Neural progenitor cell (in vitro differentiated cells): ENCODE data around the gene C16orf54. TPM values are rescaled to one million over a fixed set of nuclear protein-coding genes. Genes with fewer than 3 reads are reported as not detected.
A peak's percentile ranks its signal among the peaks of the same experiment; 100 is the strongest.
"Not testable (repeated sequence)": the region's sequence is repeated elsewhere in the genome, so short reads cannot be mapped to it uniquely, and the experiment has no call there.

ENCODE experiments used
- DNase-seq: peaks from one replicate; pipeline ENCODE4 v3.0.0-alpha.2; 2016; ENCODE audit warnings: low spot score
- H2AFZ ChIP-seq: fragments of 200-600 bp; sonication (generic); replicated peaks from 2 replicates; pipeline ENCODE4 v1.6.1; 2016; ENCODE audit warnings: antibody characterized with exemption
- H3F3A ChIP-seq: fragments of 200-600 bp; sonication (generic); 2 replicates; pipeline ENCODE4 v1.6.1; 2016; ENCODE audit warnings: antibody characterized with exemption, low read depth
- H3K27ac ChIP-seq: fragments of 200-600 bp; sonication (generic); 2 replicates; pipeline ENCODE4 v1.5.1; 2016; ENCODE audit warnings: mild to moderate bottlenecking
- H3K27me3 ChIP-seq: fragments of 200-600 bp; sonication (generic); 2 replicates; pipeline ENCODE4 v1.6.1; 2016; ENCODE audit warnings: mild to moderate bottlenecking, moderate library complexity
- H3K36me3 ChIP-seq: fragments of 200-600 bp; sonication (generic); 2 replicates; pipeline ENCODE4 v1.5.1; 2016
- H3K4me1 ChIP-seq: fragments of 200-600 bp; sonication (generic); 2 replicates; pipeline ENCODE4 v1.6.1; 2016; ENCODE audit warnings: mixed run types
- H3K4me2 ChIP-seq: fragments of 200-600 bp; sonication (generic); 2 replicates; pipeline ENCODE4 v1.6.1; 2016
- H3K4me3 ChIP-seq: fragments of 200-600 bp; sonication (generic); 2 replicates; pipeline ENCODE4 v1.5.1; 2016
- H3K79me2 ChIP-seq: fragments of 200-600 bp; sonication (generic); 2 replicates; pipeline ENCODE4 v1.6.1; 2016; ENCODE audit warnings: low read depth
- H3K9ac ChIP-seq: fragments of 200-600 bp; sonication (generic); 2 replicates; pipeline ENCODE4 v1.6.1; 2016
- H3K9me3 ChIP-seq: fragments of 200-600 bp; sonication (generic); 2 replicates; pipeline ENCODE4 v1.5.1; 2016; ENCODE audit warnings: low read depth
- H4K20me1 ChIP-seq: fragments of 200-600 bp; sonication (generic); 2 replicates; pipeline ENCODE4 v1.6.1; 2016; ENCODE audit warnings: low read depth
- H3K27ac Mint-ChIP-seq: 3 replicates; pipeline ENCODE4 v1.8.0; 2021; ENCODE audit warnings: mixed read lengths
- H3K27me3 Mint-ChIP-seq: 2 replicates; pipeline ENCODE4 v1.8.0; 2022; ENCODE audit warnings: low read depth, mild to moderate bottlenecking, inconsistent platforms, moderate library complexity, mixed read lengths; ENCODE audit not compliant: insufficient read depth
- H3K36me3 Mint-ChIP-seq: 3 replicates; pipeline ENCODE4 v1.8.0; 2021; ENCODE audit warnings: mixed read lengths
- H3K4me1 Mint-ChIP-seq: 3 replicates; pipeline ENCODE4 v1.8.0; 2021; ENCODE audit warnings: mixed read lengths
- H3K4me3 Mint-ChIP-seq: 3 replicates; pipeline ENCODE4 v1.8.0; 2021; ENCODE audit warnings: mild to moderate bottlenecking, moderate library complexity, mixed read lengths
- H3K9me3 Mint-ChIP-seq: 3 replicates; pipeline ENCODE4 v1.8.0; 2020; ENCODE audit warnings: mixed read lengths
- EZH2 ChIP-seq: fragments of 200-600 bp; sonication (generic); IDR thresholded peaks from 2 replicates; pipeline ENCODE4 v1.6.1; 2017; ENCODE audit warnings: antibody characterized with exemption, mild to moderate bottlenecking, moderate library complexity
- EZH2phosphoT487 ChIP-seq: fragments of 200-600 bp; sonication (generic); IDR thresholded peaks from 2 replicates; pipeline ENCODE4 v1.6.1; 2017; ENCODE audit warnings: antibody characterized with exemption
- total RNA-seq: library from RNA; depleted of rRNA; stranded (reverse); fragments of >200 nt; gene quantifications from 2 replicates; pipeline ENCODE4 v1.2.3, GENCODE V29; 2015; ENCODE audit warnings: low replicate concordance
- TF ChIP-seq, protein P1 (sequence below): fragments of 200-600 bp; sonication (generic); IDR thresholded peaks from 2 replicates; pipeline ENCODE4 v1.5.1; 2017; ENCODE audit warnings: antibody characterized with exemption, mild to moderate bottlenecking

Gene C16orf54
- total RNA-seq, 1 donor from 2014 or later, result not detected

DNA sequence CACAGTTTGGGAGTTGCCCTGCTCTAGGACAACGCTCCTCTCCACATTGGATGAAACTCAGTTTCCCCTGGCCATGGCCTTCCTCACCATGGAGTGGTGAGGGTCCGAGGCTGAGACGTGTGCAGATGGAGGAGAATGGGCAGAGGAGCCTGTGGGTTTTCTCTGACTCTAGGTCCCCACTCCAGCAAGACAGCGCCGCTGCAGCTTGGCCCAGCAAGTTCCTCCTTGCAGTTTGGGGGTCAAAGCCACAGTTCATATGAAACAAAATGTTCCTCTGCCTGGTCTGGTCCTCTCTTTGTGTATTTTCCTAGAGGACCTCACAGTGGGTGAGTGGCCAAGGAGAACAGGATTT lies 2.3 kb downstream of the C16orf54 start:
- Histone ChIP-seq H3K4me3 (no peak overlapping the region), H3K27ac (no peak overlapping the region), H3K4me1 (no peaks in the 10 kb centered on the region), H4K20me1 (no peaks in the 10 kb centered on the region), H3K79me2 (no peaks in the 10 kb centered on the region), H3K27me3 (no peaks in the 10 kb centered on the region), H2AFZ (no peak overlapping the region), H3F3A (no peaks in the 10 kb centered on the region), H3K9me3 (no peaks in the 10 kb centered on the region), H3K9ac (no peak overlapping the region), H3K4me2 (no peak overlapping the region), H3K36me3 (no peaks in the 10 kb centered on the region)
- H3K27me3 Mint-ChIP-seq, result peaks cover 17% of the 10 kb centered on the region
- no peaks in the 10 kb centered on the region for H3K36me3 Mint-ChIP-seq
- no peak for DNase-seq
- no peaks in the 10 kb centered on the region for H3K9me3 Mint-ChIP-seq
- H3K27ac Mint-ChIP-seq, result no peak overlapping the region
- H3K4me1 Mint-ChIP-seq, result peaks cover 3% of the 10 kb centered on the region
- no peak overlapping the region for H3K4me3 Mint-ChIP-seq
- TF ChIP-seq EZH2 (no peak), EZH2phosphoT487 (no peak)
- TF ChIP-seq, protein P1, sequence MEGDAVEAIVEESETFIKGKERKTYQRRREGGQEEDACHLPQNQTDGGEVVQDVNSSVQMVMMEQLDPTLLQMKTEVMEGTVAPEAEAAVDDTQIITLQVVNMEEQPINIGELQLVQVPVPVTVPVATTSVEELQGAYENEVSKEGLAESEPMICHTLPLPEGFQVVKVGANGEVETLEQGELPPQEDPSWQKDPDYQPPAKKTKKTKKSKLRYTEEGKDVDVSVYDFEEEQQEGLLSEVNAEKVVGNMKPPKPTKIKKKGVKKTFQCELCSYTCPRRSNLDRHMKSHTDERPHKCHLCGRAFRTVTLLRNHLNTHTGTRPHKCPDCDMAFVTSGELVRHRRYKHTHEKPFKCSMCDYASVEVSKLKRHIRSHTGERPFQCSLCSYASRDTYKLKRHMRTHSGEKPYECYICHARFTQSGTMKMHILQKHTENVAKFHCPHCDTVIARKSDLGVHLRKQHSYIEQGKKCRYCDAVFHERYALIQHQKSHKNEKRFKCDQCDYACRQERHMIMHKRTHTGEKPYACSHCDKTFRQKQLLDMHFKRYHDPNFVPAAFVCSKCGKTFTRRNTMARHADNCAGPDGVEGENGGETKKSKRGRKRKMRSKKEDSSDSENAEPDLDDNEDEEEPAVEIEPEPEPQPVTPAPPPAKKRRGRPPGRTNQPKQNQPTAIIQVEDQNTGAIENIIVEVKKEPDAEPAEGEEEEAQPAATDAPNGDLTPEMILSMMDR, result no peak

DNA sequence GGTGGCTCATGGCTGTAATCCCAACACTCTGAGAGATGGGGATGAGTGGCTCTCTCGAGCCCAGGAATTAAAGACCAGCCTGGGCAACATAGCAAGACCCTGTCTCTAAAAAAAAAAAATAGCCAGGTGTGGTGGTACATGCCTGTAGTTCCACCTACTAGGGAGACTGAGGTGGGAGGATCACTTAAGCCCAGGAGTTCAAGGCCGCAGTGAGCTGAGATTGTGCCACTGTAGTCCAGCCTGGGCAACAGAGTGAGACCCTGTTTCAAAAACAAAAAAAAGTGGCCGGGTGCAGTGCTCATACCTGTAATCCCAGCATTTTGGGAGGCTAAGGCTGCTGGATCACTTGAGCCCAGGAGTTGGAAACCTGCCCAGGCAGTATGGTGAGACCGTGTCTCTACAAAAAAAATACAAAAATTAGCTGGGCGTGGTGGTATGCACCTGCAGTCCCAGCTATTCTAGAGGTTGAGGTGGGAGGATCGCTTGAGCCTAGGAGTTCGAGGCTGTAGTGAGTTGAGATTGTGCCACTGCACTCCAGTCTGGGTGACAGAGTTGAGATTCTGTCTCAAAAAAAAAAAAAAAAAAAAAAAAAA lies 3.0 kb downstream of the C16orf54 start:
- Mint-ChIP-seq H3K27me3 (peaks cover 17% of the 10 kb centered on the region), H3K27ac (no peak overlapping the region), H3K4me1 (peaks cover 3% of the 10 kb centered on the region), H3K9me3 (no peaks in the 10 kb centered on the region), H3K36me3 (no peaks in the 10 kb centered on the region), H3K4me3 (no peak overlapping the region)
- Histone ChIP-seq H4K20me1 (no peaks in the 10 kb centered on the region), H3F3A (no peaks in the 10 kb centered on the region), H3K27me3 (no peaks in the 10 kb centered on the region), H3K79me2 (no peaks in the 10 kb centered on the region), H3K4me3 (no peak overlapping the region), H3K9me3 (no peaks in the 10 kb centered on the region), H3K27ac (no peak overlapping the region), H3K4me2 (no peak overlapping the region), H2AFZ (no peak overlapping the region), H3K9ac (no peak overlapping the region), H3K4me1 (no peaks in the 10 kb centered on the region), H3K36me3 (no peaks in the 10 kb centered on the region)
- TF ChIP-seq, protein P1, result no peak
- no peak for TF ChIP-seq EZH2phosphoT487
- no peak for TF ChIP-seq EZH2
- DNase-seq, result no peak

DNA sequence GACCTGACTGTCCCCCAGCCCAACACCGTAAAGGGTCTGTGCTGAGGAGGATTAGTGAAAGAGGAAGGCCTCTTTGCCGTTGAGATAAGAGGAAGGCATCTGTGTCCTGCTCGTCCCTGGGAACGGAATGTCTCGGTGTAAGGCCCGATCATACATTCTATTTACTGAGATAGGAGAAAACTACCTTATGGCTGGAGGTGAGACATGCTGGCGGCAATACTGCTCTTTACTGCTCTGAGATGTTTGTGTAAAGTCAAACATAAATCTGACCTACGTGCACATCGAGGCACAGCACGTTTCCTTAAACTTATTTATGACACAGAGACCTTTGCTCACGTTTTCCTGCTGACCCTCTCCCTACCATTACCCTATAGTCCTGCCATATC lies 5.2 kb downstream of the C16orf54 start:
- H3K9ac ChIP-seq, H3K9me3 ChIP-seq, H3K27ac ChIP-seq, H3K4me1 Mint-ChIP-seq, H2AFZ ChIP-seq, DNase-seq, H3K4me2 ChIP-seq, H3F3A ChIP-seq, H3K4me3 Mint-ChIP-seq, H3K79me2 ChIP-seq, H3K36me3 ChIP-seq, H3K9me3 Mint-ChIP-seq, H4K20me1 ChIP-seq, H3K27me3 ChIP-seq, H3K4me1 ChIP-seq, H3K36me3 Mint-ChIP-seq, H3K4me3 ChIP-seq: not testable (repeated sequence)
- peak overlapping the region; percentile 5 for H3K27ac Mint-ChIP-seq
- H3K27me3 Mint-ChIP-seq, result peaks cover 16% of the 10 kb centered on the region

DNA sequence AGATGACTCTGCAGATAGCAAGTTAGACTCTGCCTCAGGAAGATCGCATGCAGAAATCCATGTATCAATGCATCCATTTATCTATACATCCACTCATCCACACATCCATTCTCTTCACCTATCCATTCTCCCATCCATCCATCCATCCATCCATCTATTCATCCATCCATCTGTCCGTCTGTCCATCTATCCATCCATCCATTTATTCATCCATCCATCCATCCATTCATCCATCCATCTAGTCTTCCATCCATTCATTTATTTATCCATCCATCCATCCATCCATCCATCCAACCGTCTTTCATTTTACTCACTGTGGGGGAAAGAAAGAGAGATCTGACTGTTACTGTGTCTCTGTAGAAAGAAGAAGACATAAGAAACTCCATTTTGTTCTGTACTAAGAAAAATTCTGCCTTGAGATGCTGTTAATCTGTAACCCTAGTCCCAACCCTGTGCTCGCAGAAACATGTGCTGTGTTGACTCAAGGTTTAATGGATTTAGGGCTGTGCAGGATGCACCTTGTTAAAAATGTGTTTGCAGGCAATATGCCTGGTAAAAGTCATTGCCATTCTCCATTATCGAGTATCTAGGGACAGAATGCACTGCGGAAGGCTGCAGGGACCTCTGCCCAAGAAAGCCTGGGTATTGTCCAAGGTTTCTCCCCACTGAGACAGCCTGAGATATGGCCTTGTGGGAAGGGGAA lies 5.7 kb downstream of the C16orf54 start:
- H3K27ac ChIP-seq, DNase-seq, H3K27me3 ChIP-seq, H3K4me3 Mint-ChIP-seq, H3K9me3 ChIP-seq, H3K9ac ChIP-seq, H3F3A ChIP-seq, H4K20me1 ChIP-seq, H2AFZ ChIP-seq, H3K4me2 ChIP-seq, H3K27ac Mint-ChIP-seq, H3K36me3 ChIP-seq, H3K4me1 ChIP-seq, H3K79me2 ChIP-seq, H3K4me1 Mint-ChIP-seq, H3K36me3 Mint-ChIP-seq, H3K4me3 ChIP-seq, H3K9me3 Mint-ChIP-seq: not testable (repeated sequence)
- H3K27me3 Mint-ChIP-seq, result peaks cover 16% of the 10 kb centered on the region
